AG08396 (cell line): ENCODE results near the gene RPP25L.
"Not testable (repeated sequence)": the region's sequence is repeated elsewhere in the genome, so short reads cannot be mapped to it uniquely, and the experiment has no call there.

ENCODE experiments used
- DNase-seq: peaks from one replicate; pipeline ENCODE4 v3.0.0; 2012; ENCODE audit warnings: low spot score, mixed read lengths

RPP25L gene

GRCh38 chr9:34611811-34612787 is at the start of gene RPP25L:
TSS of gene RPP25L (minus strand) at chr9:34612097. CDS start at chr9:34611296, 801 bp downstream.
- DNase-seq, result peak; percentile 98

- no peak for DNase-seq
These were observed 47.8 kb upstream of the RPP25L start for GRCh38 chr9:34659592-34660253.

GRCh38 chr9:34658461-34658860 is 46.6 kb upstream of the RPP25L start:
- DNase-seq, result no peak

- no peak for DNase-seq
These were observed 45.1 kb upstream of the RPP25L start for GRCh38 chr9:34656992-34657391.

- DNase-seq, result no peak
These were observed 43.5 kb upstream of the RPP25L start for GRCh38 chr9:34655394-34655793.

- peak; percentile 64 for DNase-seq
These were observed 42.6 kb upstream of the RPP25L start for GRCh38 chr9:34654323-34655051.

GRCh38 chr9:34653151-34654072 is 41.5 kb upstream of the RPP25L start:
- peak; percentile 69 for DNase-seq

- no peak for DNase-seq
These were observed 40.7 kb upstream of the RPP25L start for GRCh38 chr9:34652602-34653000.

GRCh38 chr9:34651876-34652601 is 40.1 kb upstream of the RPP25L start, which contains the start of gene IL11RA:
TSS of gene IL11RA (plus strand) at chr9:34652185. CDS start at chr9:34655218, 3,033 bp downstream.
- DNase-seq, result peak; percentile 91

GRCh38 chr9:34651321-34651720 is 39.4 kb upstream of the RPP25L start:
- no peak for DNase-seq

- no peak for DNase-seq
These were observed 38.9 kb upstream of the RPP25L start for GRCh38 chr9:34650816-34651215.

- DNase-seq, result no peak
These were observed 36.8 kb upstream of the RPP25L start for GRCh38 chr9:34648673-34649072.

- DNase-seq, result no peak
These were observed 35.8 kb upstream of the RPP25L start for GRCh38 chr9:34647651-34648050.

- no peak for DNase-seq
These were observed 35.1 kb upstream of the RPP25L start for GRCh38 chr9:34647084-34647403.

GRCh38 chr9:34646211-34647083 is 34.5 kb upstream of the RPP25L start, which contains the start of gene GALT:
TSS of gene GALT (plus strand) at chr9:34646675. CDS start at chr9:34646705, 30 bp downstream.
- DNase-seq, result peak; percentile 91

GRCh38 chr9:34644766-34645314 is 32.9 kb upstream of the RPP25L start:
- no peak for DNase-seq

- no peak for DNase-seq
These were observed 30.8 kb upstream of the RPP25L start for GRCh38 chr9:34642679-34643078.

- not testable (repeated sequence) for DNase-seq
These were observed 27.4 kb upstream of the RPP25L start for GRCh38 chr9:34639322-34639721.

- DNase-seq, result no peak
These were observed 26.2 kb upstream of the RPP25L start for GRCh38 chr9:34638138-34638445.
